Measurements from ENCODE around the gene ALG14. TPM values are rescaled to one million over a fixed set of nuclear protein-coding genes. Genes with fewer than 3 reads are reported as not detected.
"Not testable (repeated sequence)": the region's sequence is repeated elsewhere in the genome, so short reads cannot be mapped to it uniquely, and the experiment has no call there.

The ALG14 gene
- total RNA-seq, 1 donor from 2014 or later, result 0.74 TPM

DNA sequence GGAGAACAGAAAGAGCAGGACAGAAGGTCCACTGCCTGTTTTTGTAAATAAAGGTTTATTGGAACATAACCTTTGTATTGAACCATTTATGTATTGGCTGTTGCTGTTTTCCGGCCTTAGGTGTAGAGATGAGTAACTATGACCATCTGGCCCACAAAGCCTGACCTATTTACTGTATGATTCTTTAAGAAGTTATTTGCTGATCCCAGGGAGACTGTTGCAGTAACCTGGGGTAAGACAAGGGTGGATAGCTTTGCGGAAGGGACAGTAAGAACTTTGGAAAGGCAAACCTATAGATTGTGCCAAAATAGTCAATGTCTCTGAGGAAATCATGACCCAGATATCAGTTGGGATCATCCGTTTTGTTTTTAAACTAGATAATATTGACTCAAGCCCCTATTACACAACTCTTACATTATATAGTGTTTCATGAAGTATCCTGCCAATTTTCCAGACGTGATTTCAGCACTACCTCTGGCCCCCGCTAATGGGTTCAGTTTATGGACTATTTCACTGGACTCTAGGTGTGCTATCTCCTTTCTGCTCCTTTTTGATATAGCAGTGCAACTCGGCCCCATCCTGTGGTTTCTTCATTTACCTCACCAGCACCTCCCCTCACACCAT, 23.6 kb upstream of the ALG14 start:
- Histone ChIP-seq H3K36me3 (no peaks in the 10 kb centered on the region), H3K4me3 (no peak overlapping the region), H3K27ac (no peak overlapping the region), H3K9me3 (no peaks in the 10 kb centered on the region), H3K4me1 (no peaks in the 10 kb centered on the region), H3K27me3 (no peaks in the 10 kb centered on the region)
- DNase-seq (ENCODE audit: extremely low spot score in 2 of 2), result no peak
- intact Hi-C loops (cut with DNase I), result no loop called here
- TF ChIP-seq CTCF (IDR thresholded peaks at IDR 0.05) (no peak), POLR2AphosphoS5 (IDR thresholded peaks at IDR 0.05; ENCODE audit: insufficient read depth in 1 of 2, low read depth in 1 of 2) (no peak), POLR2A (IDR thresholded peaks at IDR 0.05) (no peak)

DNA sequence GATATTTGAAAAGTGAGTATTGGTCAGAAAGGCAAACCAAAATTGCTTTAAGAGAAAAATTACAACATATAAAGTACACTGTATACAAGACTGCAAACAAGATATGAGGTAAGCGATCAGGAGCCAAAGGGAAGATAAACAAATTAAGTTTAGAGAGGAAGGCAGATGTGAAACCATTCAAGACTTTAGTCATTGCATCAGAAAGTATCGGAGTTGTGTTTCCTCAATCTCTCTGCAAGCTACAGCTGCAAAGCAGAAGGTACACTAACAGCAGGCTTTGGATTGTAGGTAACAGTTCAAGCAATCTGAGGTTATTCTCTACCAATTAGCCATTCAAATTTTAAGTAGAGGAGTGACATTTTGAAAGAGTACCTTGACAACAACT, 23.1 kb upstream of the ALG14 start:
- H3K4me3 ChIP-seq, result no peak overlapping the region
- no peaks in the 10 kb centered on the region for H3K27me3 ChIP-seq
- TF ChIP-seq POLR2A (IDR thresholded peaks at IDR 0.05) (no peak), POLR2AphosphoS5 (IDR thresholded peaks at IDR 0.05; ENCODE audit: insufficient read depth in 1 of 2, low read depth in 1 of 2) (no peak), CTCF (IDR thresholded peaks at IDR 0.05) (no peak)
- no peak for DNase-seq (ENCODE audit: extremely low spot score in 2 of 2)
- intact Hi-C loops (cut with DNase I), result no loop called here
- no peaks in the 10 kb centered on the region for H3K9me3 ChIP-seq
- H3K36me3 ChIP-seq, result no peaks in the 10 kb centered on the region
- H3K27ac ChIP-seq, result no peak overlapping the region
- H3K4me1 ChIP-seq, result no peaks in the 10 kb centered on the region

DNA sequence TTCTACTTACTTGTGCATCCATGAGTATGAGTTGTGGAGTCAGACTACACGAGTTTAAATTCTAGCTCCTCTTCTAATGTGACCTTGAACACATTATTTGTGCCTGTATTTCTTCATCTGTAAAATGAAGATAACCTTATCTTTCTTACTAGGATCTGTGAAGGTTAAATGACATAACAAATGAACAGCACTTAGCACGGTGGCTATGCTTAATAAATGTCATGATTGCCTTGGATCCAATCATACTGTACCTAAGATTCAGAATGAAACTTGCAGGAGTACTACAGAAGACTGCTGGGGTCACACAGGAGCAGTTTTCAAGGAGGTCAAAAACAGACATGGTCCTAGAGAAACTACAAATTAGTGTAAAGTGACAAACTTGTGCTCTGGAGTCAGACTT, 22.2 kb upstream of the ALG14 start:
- DNase-seq (ENCODE audit: extremely low spot score in 2 of 2), result no peak
- Histone ChIP-seq H3K4me3 (no peak overlapping the region), H3K27ac (no peak overlapping the region), H3K36me3 (no peaks in the 10 kb centered on the region), H3K9me3 (peaks cover 7% of the 10 kb centered on the region), H3K4me1 (no peaks in the 10 kb centered on the region), H3K27me3 (no peaks in the 10 kb centered on the region)
- TF ChIP-seq POLR2AphosphoS5 (IDR thresholded peaks at IDR 0.05; ENCODE audit: insufficient read depth in 1 of 2, low read depth in 1 of 2), result no peak
- no peak for TF ChIP-seq POLR2A (IDR thresholded peaks at IDR 0.05)
- TF ChIP-seq CTCF (IDR thresholded peaks at IDR 0.05), result no peak
- intact Hi-C loops (cut with DNase I), result no loop called here

GRCh38 chr1:95093296-95093695, 20.5 kb upstream of the ALG14 start:
- Histone ChIP-seq H3K9me3 (peaks cover 8% of the 10 kb centered on the region), H3K27me3 (no peaks in the 10 kb centered on the region), H3K4me1 (no peaks in the 10 kb centered on the region), H3K4me3 (no peak overlapping the region), H3K36me3 (no peaks in the 10 kb centered on the region), H3K27ac (no peak overlapping the region)
- TF ChIP-seq POLR2A (IDR thresholded peaks at IDR 0.05) (no peak), CTCF (IDR thresholded peaks at IDR 0.05) (no peak), POLR2AphosphoS5 (IDR thresholded peaks at IDR 0.05; ENCODE audit: insufficient read depth in 1 of 2, low read depth in 1 of 2) (no peak)
- no peak for DNase-seq (ENCODE audit: extremely low spot score in 2 of 2)
- intact Hi-C loops (cut with DNase I), result no loop called here

DNA sequence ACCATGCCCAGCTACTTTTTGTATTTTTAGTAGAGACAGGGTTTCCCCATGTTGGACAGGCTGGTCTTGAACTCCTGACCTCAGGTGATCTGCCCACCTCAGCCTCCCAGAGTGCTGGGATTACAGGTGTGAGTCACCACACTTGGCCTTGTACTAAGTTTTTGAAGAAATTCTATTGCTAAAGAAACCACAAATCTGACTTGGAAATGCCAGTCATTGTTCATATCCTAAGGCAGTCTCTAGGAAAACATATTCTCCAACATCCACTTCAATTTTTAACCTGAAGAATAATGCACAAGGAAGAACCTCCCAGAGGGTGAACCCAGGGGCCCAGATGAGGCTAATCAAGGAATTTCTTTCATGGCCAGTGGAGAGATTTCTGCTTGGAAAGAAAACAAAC, 20.1 kb upstream of the ALG14 start:
- DNase-seq (ENCODE audit: extremely low spot score in 2 of 2); H3K27ac ChIP-seq; H3K9me3 ChIP-seq; H3K4me3 ChIP-seq; intact Hi-C loops (cut with DNase I); H3K36me3 ChIP-seq; H3K4me1 ChIP-seq; H3K27me3 ChIP-seq: not testable (repeated sequence)

GRCh38 chr1:95091290-95091689, 18.5 kb upstream of the ALG14 start:
- DNase-seq (ENCODE audit: extremely low spot score in 2 of 2); H3K36me3 ChIP-seq: not testable (repeated sequence)

More at GRCh38 chr1:95091290-95091689, 18.5 kb upstream of the ALG14 start:
- intact Hi-C loops (cut with DNase I); H3K27ac ChIP-seq; H3K9me3 ChIP-seq; H3K4me3 ChIP-seq; H3K4me1 ChIP-seq; H3K27me3 ChIP-seq: not testable (repeated sequence)
